ENCODE results near the gene LMBR1.
"Not testable (repeated sequence)": the region's sequence is repeated elsewhere in the genome, so short reads cannot be mapped to it uniquely, and the experiment has no call there.

Gene LMBR1

GRCh38 chr7:156903232-156903909, 10.4 kb upstream of the LMBR1 start:
- TF ChIP-seq, protein P1, sequence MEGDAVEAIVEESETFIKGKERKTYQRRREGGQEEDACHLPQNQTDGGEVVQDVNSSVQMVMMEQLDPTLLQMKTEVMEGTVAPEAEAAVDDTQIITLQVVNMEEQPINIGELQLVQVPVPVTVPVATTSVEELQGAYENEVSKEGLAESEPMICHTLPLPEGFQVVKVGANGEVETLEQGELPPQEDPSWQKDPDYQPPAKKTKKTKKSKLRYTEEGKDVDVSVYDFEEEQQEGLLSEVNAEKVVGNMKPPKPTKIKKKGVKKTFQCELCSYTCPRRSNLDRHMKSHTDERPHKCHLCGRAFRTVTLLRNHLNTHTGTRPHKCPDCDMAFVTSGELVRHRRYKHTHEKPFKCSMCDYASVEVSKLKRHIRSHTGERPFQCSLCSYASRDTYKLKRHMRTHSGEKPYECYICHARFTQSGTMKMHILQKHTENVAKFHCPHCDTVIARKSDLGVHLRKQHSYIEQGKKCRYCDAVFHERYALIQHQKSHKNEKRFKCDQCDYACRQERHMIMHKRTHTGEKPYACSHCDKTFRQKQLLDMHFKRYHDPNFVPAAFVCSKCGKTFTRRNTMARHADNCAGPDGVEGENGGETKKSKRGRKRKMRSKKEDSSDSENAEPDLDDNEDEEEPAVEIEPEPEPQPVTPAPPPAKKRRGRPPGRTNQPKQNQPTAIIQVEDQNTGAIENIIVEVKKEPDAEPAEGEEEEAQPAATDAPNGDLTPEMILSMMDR (IDR thresholded peaks at IDR 0.05; ENCODE audit: low read depth, low read length): no peak
- H3K4me3 ChIP-seq (ENCODE audit: low read depth, low read length): no peak overlapping the region
- no peak overlapping the region for H3K27ac ChIP-seq
- H3K27me3 ChIP-seq (ENCODE audit: insufficient read depth, low read depth, severe bottlenecking): no peaks in the 10 kb centered on the region
- no peaks in the 10 kb centered on the region for H3K36me3 ChIP-seq
- H3K9me3 ChIP-seq (ENCODE audit: severe bottlenecking): no peaks in the 10 kb centered on the region
- DNase-seq: no peak

DNA sequence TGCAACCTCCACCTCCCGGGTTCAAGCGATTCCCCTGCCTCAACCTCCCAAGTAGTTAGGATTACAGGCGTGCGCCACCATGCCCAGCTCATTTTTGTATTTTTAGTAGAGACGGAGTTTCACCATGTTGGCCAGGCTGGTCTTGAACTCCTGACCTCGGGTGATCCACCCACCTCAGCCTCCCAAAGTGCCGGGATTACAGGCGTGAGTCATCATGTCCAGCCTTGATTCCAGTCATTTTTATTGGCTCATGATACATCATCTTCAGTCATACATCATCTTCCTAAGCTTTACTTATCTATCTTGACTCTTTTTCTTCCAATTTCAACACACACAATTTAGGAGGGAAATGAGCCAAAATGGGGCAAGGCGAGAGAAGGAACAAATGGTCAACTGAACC, 7.1 kb upstream of the LMBR1 start:
- not testable (repeated sequence) for H3K9me3 ChIP-seq (ENCODE audit: severe bottlenecking); H3K36me3 ChIP-seq; DNase-seq; H3K27me3 ChIP-seq (ENCODE audit: insufficient read depth, low read depth, severe bottlenecking); H3K27ac ChIP-seq; H3K4me3 ChIP-seq (ENCODE audit: low read depth, low read length)

DNA sequence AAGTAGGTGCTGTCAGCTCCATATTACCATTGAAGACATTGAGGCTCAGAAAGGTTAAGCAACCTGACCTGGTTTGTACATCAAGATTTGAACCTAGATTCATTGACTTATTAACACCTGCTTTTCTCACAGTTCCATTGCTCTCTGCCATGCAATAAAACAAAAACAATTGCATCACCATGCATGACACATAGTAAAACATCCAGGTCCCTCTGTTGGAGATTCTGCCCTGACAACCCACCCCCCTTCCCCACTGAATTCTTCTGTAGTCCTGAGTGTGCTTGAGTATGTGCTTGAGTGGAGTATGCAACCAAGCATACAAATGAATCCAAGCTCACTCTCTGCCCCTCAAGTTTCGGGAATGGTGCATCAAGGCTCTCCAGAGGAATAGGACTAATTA, 6.0 kb upstream of the LMBR1 start:
- no peak for DNase-seq
- no peaks in the 10 kb centered on the region for H3K36me3 ChIP-seq
- no peak overlapping the region for H3K27ac ChIP-seq

DNA sequence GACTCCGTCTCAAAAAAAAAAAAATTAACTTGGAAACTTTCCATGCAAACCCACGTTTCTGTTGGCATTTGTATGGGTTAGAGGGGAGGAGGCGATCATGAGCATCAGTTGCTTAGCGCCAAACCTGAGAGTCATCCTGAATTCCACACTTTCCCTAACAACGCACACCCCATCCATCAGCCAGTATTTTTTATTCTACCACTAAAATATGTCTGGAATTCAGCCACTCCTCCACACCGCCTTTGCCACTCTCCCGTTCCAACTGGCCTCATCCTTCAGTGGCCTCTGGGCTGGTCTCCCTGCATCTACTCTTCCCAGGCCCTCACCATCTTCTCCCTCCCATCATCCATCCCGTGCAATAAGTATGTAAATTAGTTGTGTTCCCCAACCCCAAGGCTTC, 4.7 kb upstream of the LMBR1 start:
- Histone ChIP-seq H3K27ac (no peak overlapping the region), H3K9me3 (ENCODE audit: severe bottlenecking) (no peaks in the 10 kb centered on the region), H3K4me3 (ENCODE audit: low read depth, low read length) (no peak overlapping the region), H3K27me3 (ENCODE audit: insufficient read depth, low read depth, severe bottlenecking) (no peaks in the 10 kb centered on the region), H3K36me3 (no peaks in the 10 kb centered on the region)
- TF ChIP-seq, protein P1 (IDR thresholded peaks at IDR 0.05; ENCODE audit: low read depth, low read length): no peak
- no peak for DNase-seq

More for the DNA sequence above, 6.0 kb upstream of the LMBR1 start:
- Histone ChIP-seq H3K27me3 (ENCODE audit: insufficient read depth, low read depth, severe bottlenecking) (no peaks in the 10 kb centered on the region), H3K9me3 (ENCODE audit: severe bottlenecking) (no peaks in the 10 kb centered on the region), H3K4me3 (ENCODE audit: low read depth, low read length) (no peak overlapping the region)
- TF ChIP-seq, protein P1 (IDR thresholded peaks at IDR 0.05; ENCODE audit: low read depth, low read length): no peak

- Histone ChIP-seq H3K27me3 (ENCODE audit: insufficient read depth, low read depth, severe bottlenecking) (no peaks in the 10 kb centered on the region), H3K27ac (no peak overlapping the region), H3K36me3 (no peaks in the 10 kb centered on the region), H3K4me3 (ENCODE audit: low read depth, low read length) (no peak overlapping the region), H3K9me3 (ENCODE audit: severe bottlenecking) (no peaks in the 10 kb centered on the region)
- TF ChIP-seq, protein P1 (IDR thresholded peaks at IDR 0.05; ENCODE audit: low read depth, low read length): no peak
- DNase-seq: no peak
These were observed 3.5 kb upstream of the LMBR1 start for GRCh38 chr7:156896388-156897022.

DNA sequence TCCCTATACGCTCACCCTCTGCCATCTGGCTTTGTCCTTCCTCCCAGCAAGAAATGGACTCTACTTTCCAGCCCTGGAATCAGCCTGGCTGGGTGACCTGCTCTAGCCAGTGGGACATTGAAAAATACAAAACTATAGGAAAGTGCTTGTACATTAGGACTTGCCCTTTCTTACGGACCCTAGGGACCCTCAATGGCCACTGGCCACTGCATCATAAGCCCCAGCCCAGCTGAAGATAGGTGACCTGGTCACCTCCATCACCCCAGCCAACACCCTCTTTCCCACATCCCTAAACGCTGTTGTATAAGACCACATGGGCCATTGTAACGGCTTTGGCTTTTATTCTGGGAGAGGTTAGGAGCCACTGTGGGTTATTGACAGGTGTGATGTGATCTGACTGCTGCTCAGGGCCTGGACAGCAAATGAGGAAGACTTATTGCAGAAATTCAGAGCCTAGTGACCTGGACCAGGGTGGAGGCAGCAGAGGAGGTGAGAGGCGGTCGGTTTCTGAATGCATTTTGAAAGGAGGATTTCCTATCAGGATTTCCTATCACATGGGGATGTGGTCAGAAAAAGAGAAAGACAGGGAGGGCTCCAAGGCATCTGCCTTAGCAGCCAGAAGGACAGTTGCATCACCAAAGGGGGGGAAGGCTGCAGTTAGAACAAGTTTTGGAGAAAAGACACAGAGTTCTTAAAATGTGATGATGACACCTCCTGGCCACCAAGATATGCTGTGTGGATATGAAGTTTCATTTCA, 2.2 kb upstream of the LMBR1 start:
- TF ChIP-seq, protein P1 (IDR thresholded peaks at IDR 0.05; ENCODE audit: low read depth, low read length): no peak
- Histone ChIP-seq H3K27me3 (ENCODE audit: insufficient read depth, low read depth, severe bottlenecking) (no peaks in the 10 kb centered on the region), H3K4me3 (ENCODE audit: low read depth, low read length) (no peak overlapping the region), H3K27ac (no peak overlapping the region), H3K9me3 (ENCODE audit: severe bottlenecking) (no peaks in the 10 kb centered on the region), H3K36me3 (no peaks in the 10 kb centered on the region)
- no peak for DNase-seq

All from WERI-Rb-1 (cell line).